Hepatocyte (in vitro differentiated cells): ENCODE measurements around the gene PRICKLE3.

Source experiments
- EZH2 ChIP-seq: fragments of 200-600 bp; sonication (generic); IDR thresholded peaks from 2 replicates; pipeline ENCODE4 v1.6.1; 2016; ENCODE audit warnings: antibody characterized with exemption, mild to moderate bottlenecking, borderline replicate concordance
- EZH2phosphoT487 ChIP-seq: fragments of 200-600 bp; sonication (generic); IDR thresholded peaks from one replicate; pipeline ENCODE4 v1.6.1; 2018; ENCODE audit warnings: antibody characterized with exemption, mild to moderate bottlenecking, low read depth, moderate library complexity; ENCODE audit not compliant: unreplicated experiment, severe bottlenecking
- TF ChIP-seq, protein P1 (sequence below): fragments of 200-600 bp; sonication (generic); IDR thresholded peaks from 2 replicates; pipeline ENCODE4 v1.5.1; 2016; ENCODE audit warnings: antibody characterized with exemption, mild to moderate bottlenecking; ENCODE audit not compliant: poor library complexity

DNA sequence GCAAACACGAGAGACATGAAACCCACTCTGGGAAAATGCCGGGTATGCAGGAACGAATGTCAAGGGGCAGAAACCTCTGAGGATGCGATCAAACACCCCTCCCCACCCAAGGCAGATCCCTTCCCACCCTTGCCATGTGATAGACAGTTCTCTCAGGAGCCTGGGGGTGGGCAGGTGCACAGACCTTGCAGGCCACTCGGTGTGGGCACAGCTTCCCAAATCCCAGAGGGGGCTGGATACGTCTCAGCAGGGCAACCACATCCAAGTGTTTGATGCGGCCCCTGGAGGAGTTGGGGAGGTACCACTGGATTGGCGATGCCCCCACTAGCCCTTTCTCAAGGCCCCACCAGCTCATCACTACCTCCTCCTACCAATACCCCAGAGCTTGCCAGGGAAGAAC is 24.2 kb upstream of the PRICKLE3 start:
- TF ChIP-seq, protein P1, sequence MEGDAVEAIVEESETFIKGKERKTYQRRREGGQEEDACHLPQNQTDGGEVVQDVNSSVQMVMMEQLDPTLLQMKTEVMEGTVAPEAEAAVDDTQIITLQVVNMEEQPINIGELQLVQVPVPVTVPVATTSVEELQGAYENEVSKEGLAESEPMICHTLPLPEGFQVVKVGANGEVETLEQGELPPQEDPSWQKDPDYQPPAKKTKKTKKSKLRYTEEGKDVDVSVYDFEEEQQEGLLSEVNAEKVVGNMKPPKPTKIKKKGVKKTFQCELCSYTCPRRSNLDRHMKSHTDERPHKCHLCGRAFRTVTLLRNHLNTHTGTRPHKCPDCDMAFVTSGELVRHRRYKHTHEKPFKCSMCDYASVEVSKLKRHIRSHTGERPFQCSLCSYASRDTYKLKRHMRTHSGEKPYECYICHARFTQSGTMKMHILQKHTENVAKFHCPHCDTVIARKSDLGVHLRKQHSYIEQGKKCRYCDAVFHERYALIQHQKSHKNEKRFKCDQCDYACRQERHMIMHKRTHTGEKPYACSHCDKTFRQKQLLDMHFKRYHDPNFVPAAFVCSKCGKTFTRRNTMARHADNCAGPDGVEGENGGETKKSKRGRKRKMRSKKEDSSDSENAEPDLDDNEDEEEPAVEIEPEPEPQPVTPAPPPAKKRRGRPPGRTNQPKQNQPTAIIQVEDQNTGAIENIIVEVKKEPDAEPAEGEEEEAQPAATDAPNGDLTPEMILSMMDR = no peak
- no peak for TF ChIP-seq EZH2
- no peak for TF ChIP-seq EZH2phosphoT487
